Measurements from ENCODE around the gene LYRM1. TPM values are rescaled to one million over a fixed set of nuclear protein-coding genes. Genes with fewer than 3 reads are reported as not detected.
"Not testable (repeated sequence)": the region's sequence is repeated elsewhere in the genome, so short reads cannot be mapped to it uniquely, and the experiment has no call there.

Gene LYRM1
- total and polyA plus RNA-seq, 2 of the 8 experiments (the other 6 are each of a cell fraction or from before 2014, with no cell fraction given), result 11.6 to 13.4 TPM

GRCh38 chr16:20860995-20861394, 39.6 kb upstream of the LYRM1 start:
- not testable (repeated sequence) for H2BK5ac ChIP-seq (ENCODE audit: low read depth, low read length)
- H3K79me2 ChIP-seq (ENCODE audit: control insufficient read depth in 1 of 2, insufficient read depth in 2 of 2, low read length in 2 of 2), result peaks cover 3 to 37% of the 10 kb centered on the region in 2 experiments; a peak in 2 of 4 replicates
- WGBS, 2 experiments (ENCODE audit: extremely low coverage in 1 of 2, insufficient coverage in 1 of 2, insufficient read length in 1 of 2, insufficient replicate concordance in 2 of 2, low coverage in 1 of 2, low lambda C conversion rate in 2 of 2, missing lambda C conversion rate in 1 of 2), result 83% methylated on average over 3 of the region's 4 CpGs; no CpG with 5 or more reads in 1 of the 2 experiments

More at GRCh38 chr16:20860995-20861394, 39.6 kb upstream of the LYRM1 start:
- H4K8ac ChIP-seq (ENCODE audit: extremely low read depth, insufficient read depth, low read length); H3K4me2 ChIP-seq (ENCODE audit: insufficient read depth in 1 of 2, low read depth in 2 of 2, low read length in 2 of 2); CTCF ChIA-PET (ENCODE audit: partially characterized antibody); H2BK12ac ChIP-seq (ENCODE audit: low read depth, low read length); H3K18ac ChIP-seq (ENCODE audit: extremely low read depth, low read length); H2BK15ac ChIP-seq (ENCODE audit: low read length); H4K5ac ChIP-seq (ENCODE audit: insufficient read length, low read depth, low read length); H2BK120ac ChIP-seq (replicated peaks; ENCODE audit: low read depth, low read length); DNase-seq (ENCODE audit: low read depth in 1 of 2, low spot score in 2 of 2); H3K79me1 ChIP-seq (ENCODE audit: low read depth, low read length); H2AFZ ChIP-seq (ENCODE audit: low read length); H2BK20ac ChIP-seq (ENCODE audit: low read length); H3K14ac ChIP-seq (ENCODE audit: insufficient read length); H3K9ac ChIP-seq (replicated peaks in 1 of 4; ENCODE audit: extremely low read depth in 1 of 4, low read depth in 3 of 4, low read length in 3 of 4); FAIRE-seq; H4K20me1 ChIP-seq (replicated peaks in 1 of 2; ENCODE audit: control insufficient read depth in 1 of 2, insufficient read depth in 2 of 2, low read length in 2 of 2); H3K56ac ChIP-seq (replicated peaks; ENCODE audit: insufficient read length, low read depth, low read length); H3K4me1 ChIP-seq (replicated peaks in 1 of 4; ENCODE audit: control insufficient read depth in 3 of 4, insufficient read depth in 4 of 4, low read length in 3 of 4); H3K4me3 ChIP-seq (ENCODE audit: extremely low read depth in 1 of 4, insufficient read depth in 2 of 4, low read depth in 3 of 4, low read length in 4 of 4); H3K23me2 ChIP-seq (ENCODE audit: low read depth, low read length); H3K27me3 ChIP-seq (replicated peaks in 1 of 4; ENCODE audit: control insufficient read depth in 3 of 4, extremely low read depth in 1 of 4, insufficient read depth in 3 of 4, low read length in 3 of 4); H3K27ac ChIP-seq (ENCODE audit: low read depth, low read length); H3K23ac ChIP-seq (ENCODE audit: insufficient read length); H2AK5ac ChIP-seq (ENCODE audit: low read depth, low read length); H3K9me3 ChIP-seq (ENCODE audit: insufficient read depth in 2 of 2, low read depth in 1 of 2, low read length in 1 of 2); H3K4ac ChIP-seq (replicated peaks; ENCODE audit: insufficient read length, low read depth, low read length); H4K91ac ChIP-seq (replicated peaks; ENCODE audit: insufficient read length, low read length): not testable (repeated sequence)
- POLR2A ChIA-PET (ENCODE audit: partially characterized antibody), result interaction anchor here (1.0 kb wide), 1 partner anchor 40 kb away, joined by 3 read pairs; the partner anchor contains the start of gene LYRM1
- peaks cover 0 to 13% (median 2%) of the 10 kb centered on the region in 4 experiments; a peak in 3 of 8 replicates for H3K36me3 ChIP-seq (ENCODE audit: control insufficient read depth in 2 of 4, insufficient read depth in 4 of 4, low read length in 3 of 4)
